ENCODE data around the gene KIAA0040. TPM values are rescaled to one million over a fixed set of nuclear protein-coding genes. Genes with fewer than 3 reads are reported as not detected.

KIAA0040 gene
- total RNA-seq, 1 experiment from 2014 or later = 5.0 TPM

- H3K4me1 Mint-ChIP-seq = peaks cover 8 to 11% of the 10 kb centered on the region in 2 experiments; a peak in 3 of 4 replicates
- Histone ChIP-seq H3K9ac (ENCODE audit: extremely low read depth, insufficient read length, low read length) (no peak overlapping the region), H2BK120ac (ENCODE audit: low read depth, low read length, poor library complexity, severe bottlenecking) (no peak overlapping the region), H3K56ac (ENCODE audit: insufficient read length, low read depth, low read length) (no peak overlapping the region), H3K27me3 (ENCODE audit: insufficient read depth, low read length) (peaks cover 2% of the 10 kb centered on the region; the same call in 1 of the 2 replicates), H3K23me2 (ENCODE audit: insufficient read length, low read depth, low read length, poor library complexity, severe bottlenecking) (peaks cover 18% of the 10 kb centered on the region), H3K9me3 (ENCODE audit: control insufficient read depth, low read depth, low read length) (no peaks in the 10 kb centered on the region), H3T11ph (ENCODE audit: low read length) (no peak overlapping the region), H3K79me2 (ENCODE audit: insufficient read depth, low read length) (no peaks in the 10 kb centered on the region), H4K91ac (ENCODE audit: insufficient read length, low read depth, low read length) (no peak overlapping the region), H3K4ac (ENCODE audit: low read depth, low read length) (no peak overlapping the region), H2BK15ac (ENCODE audit: low read depth, low read length) (no peak overlapping the region), H3K18ac (ENCODE audit: insufficient read length, low read depth, low read length) (no peak overlapping the region), H3K27ac (ENCODE audit: insufficient read length, low read depth, low read length) (no peak overlapping the region), H4K20me1 (ENCODE audit: control insufficient read depth, insufficient read depth, insufficient read length) (no peaks in the 10 kb centered on the region), H2BK12ac (ENCODE audit: insufficient read length, low read depth, low read length) (no peak overlapping the region), H4K8ac (replicated peaks; ENCODE audit: insufficient read length, low read depth, low read length) (no peak overlapping the region), H2AFZ (ENCODE audit: low read length) (no peak overlapping the region), H2BK20ac (ENCODE audit: low read depth, low read length, poor library complexity, severe bottlenecking) (no peak overlapping the region), H2BK5ac (ENCODE audit: insufficient read length, low read length) (no peak overlapping the region), H3K4me1 (ENCODE audit: insufficient read depth, low read length) (no peaks in the 10 kb centered on the region), H4K5ac (ENCODE audit: insufficient read length, low read depth, low read length) (no peak overlapping the region), H3K4me2 (ENCODE audit: insufficient read depth, insufficient read length, low read length) (peak overlapping the region; percentile 66), H3K23ac (ENCODE audit: insufficient read length, low read depth, low read length) (no peak overlapping the region), H2AK5ac (ENCODE audit: insufficient read length, low read length) (no peak overlapping the region), H3K14ac (ENCODE audit: insufficient read depth, low read length) (no peak overlapping the region), H3K79me1 (ENCODE audit: insufficient read depth, low read depth, low read length, poor library complexity, severe bottlenecking) (no peaks in the 10 kb centered on the region)
- WGBS (ENCODE audit: extremely low coverage, insufficient read length, low lambda C conversion rate) = no CpG with 5 or more reads among the region's 7 CpGs
- no peaks in the 10 kb centered on the region for H3K36me3 Mint-ChIP-seq (ENCODE audit: insufficient read depth in 1 of 3, low read depth in 3 of 3)
- H3K27me3 Mint-ChIP-seq (ENCODE audit: low read depth) = peaks cover 30% of the 10 kb centered on the region
- no peak for TF ChIP-seq CTCF (conservative IDR thresholded peaks at IDR 0.05)
- no peak for DNase-seq
- no peaks in the 10 kb centered on the region for H3K9me3 Mint-ChIP-seq
- H3K4me3 Mint-ChIP-seq = peak overlapping the region; percentile 77 to 92
- H3K27ac Mint-ChIP-seq = no peak overlapping the region
These were observed 917 bp downstream of the KIAA0040 start for GRCh38 chr1:175191659-175192058.

All from H9 (cell line).